Left ventricle myocardium inferior (tissue), 1 donor: ENCODE measurements around the gene ETS2. TPM values are rescaled to one million over a fixed set of nuclear protein-coding genes. Genes with fewer than 3 reads are reported as not detected.

ENCODE experiments used
- DNase-seq: peaks from one replicate; pipeline ENCODE4 v3.0.0-alpha.2; 2020
- H3K27ac ChIP-seq: fragments of 200-600 bp; replicated peaks from 2 replicates; pipeline ENCODE4 v1.8.0; 2021
- H3K27me3 ChIP-seq: fragments of 200-600 bp; 2 replicates; pipeline ENCODE4 v1.8.0; 2021; ENCODE audit warnings: low read depth
- H3K36me3 ChIP-seq: fragments of 200-600 bp; 2 replicates; pipeline ENCODE4 v1.8.0; 2021
- H3K4me1 ChIP-seq: fragments of 200-600 bp; 2 replicates; pipeline ENCODE4 v1.8.0; 2021
- H3K4me3 ChIP-seq: fragments of 200-600 bp; 2 replicates; pipeline ENCODE4 v1.8.0; 2021; ENCODE audit warnings: mild to moderate bottlenecking, moderate library complexity
- H3K9me3 ChIP-seq: fragments of 200-600 bp; replicated peaks from 2 replicates; pipeline ENCODE4 v1.8.0; 2021
- CTCF ChIP-seq: fragments of 200-600 bp; IDR thresholded peaks from 2 replicates; pipeline ENCODE4 v1.8.0; 2021; ENCODE audit warnings: antibody characterized with exemption, mild to moderate bottlenecking, borderline replicate concordance
- intact Hi-C: fragments of 100-400 bp; cut with micrococcal nuclease; formaldehyde crosslinking; loops from one replicate; pipeline ENCODE4 v1.11.0; 2022
- total RNA-seq: library from RNA; stranded (reverse); fragmentation: NEBNext Ultra II Directional; extraction: Animal tissue kit (Norgen Biotek cat#: 25700); gene quantifications from one replicate; pipeline ENCODE4 v1.2.1, GENCODE V29; 2021
- donor health status: DM: no; HTN: yes; CAD: no; lungs with severe emphysema.

Gene ETS2
- total RNA-seq, 1 donor from 2014 or later: 40.9 TPM

DNA sequence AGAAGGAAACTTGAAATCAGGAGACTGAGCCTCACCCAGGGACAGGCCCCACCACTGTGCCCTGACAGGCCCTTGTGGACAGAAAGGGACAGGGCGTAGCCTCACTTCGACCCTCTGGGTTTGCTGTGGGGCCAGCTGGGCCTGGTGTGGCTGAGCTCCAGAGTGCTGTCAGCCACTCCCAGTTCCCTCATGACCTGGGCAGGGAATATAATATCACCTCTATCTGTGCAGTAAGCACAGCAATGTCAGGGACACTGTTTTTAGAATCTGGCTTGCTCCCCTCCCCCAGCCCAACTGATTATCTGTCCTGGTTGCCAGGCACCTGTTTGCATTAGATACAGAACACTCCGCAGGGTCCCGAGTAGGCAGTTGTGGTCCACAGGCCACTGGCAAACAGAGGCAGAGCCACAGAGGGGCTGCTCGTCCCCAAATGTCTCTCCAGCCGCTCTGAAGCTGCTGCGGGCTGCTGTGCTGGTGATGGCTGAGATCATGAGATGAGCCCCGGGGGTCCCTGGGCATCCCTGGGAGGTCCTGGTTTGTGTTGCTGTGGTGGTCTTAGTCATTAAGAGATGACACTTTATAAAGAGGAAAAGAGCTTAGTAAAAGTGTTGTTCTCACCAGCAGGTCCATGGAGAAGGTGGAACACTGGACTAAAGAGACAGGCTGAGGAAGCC, 51.6 kb downstream of the ETS2 start:
- DNase-seq: peak; percentile 22
- H3K9me3 ChIP-seq: no peaks in the 10 kb centered on the region
- H3K27ac ChIP-seq: peak overlapping the region; percentile 36
- no peaks in the 10 kb centered on the region for H3K36me3 ChIP-seq
- no peak overlapping the region for H3K4me3 ChIP-seq
- TF ChIP-seq CTCF: peak; percentile 15
- H3K4me1 ChIP-seq: peaks cover 29% of the 10 kb centered on the region
- H3K27me3 ChIP-seq: no peaks in the 10 kb centered on the region
- intact Hi-C loops: no loop called here

- no peak for TF ChIP-seq CTCF
- no peaks in the 10 kb centered on the region for H3K27me3 ChIP-seq
- no peaks in the 10 kb centered on the region for H3K9me3 ChIP-seq
- intact Hi-C loops: no loop called here
- H3K4me3 ChIP-seq: no peak overlapping the region
- H3K4me1 ChIP-seq: peaks cover 29% of the 10 kb centered on the region
- H3K36me3 ChIP-seq: no peaks in the 10 kb centered on the region
- DNase-seq: no peak
- no peak overlapping the region for H3K27ac ChIP-seq
Observed at GRCh38 chr21:38858026-38858811, 52.5 kb downstream of the ETS2 start.

DNA sequence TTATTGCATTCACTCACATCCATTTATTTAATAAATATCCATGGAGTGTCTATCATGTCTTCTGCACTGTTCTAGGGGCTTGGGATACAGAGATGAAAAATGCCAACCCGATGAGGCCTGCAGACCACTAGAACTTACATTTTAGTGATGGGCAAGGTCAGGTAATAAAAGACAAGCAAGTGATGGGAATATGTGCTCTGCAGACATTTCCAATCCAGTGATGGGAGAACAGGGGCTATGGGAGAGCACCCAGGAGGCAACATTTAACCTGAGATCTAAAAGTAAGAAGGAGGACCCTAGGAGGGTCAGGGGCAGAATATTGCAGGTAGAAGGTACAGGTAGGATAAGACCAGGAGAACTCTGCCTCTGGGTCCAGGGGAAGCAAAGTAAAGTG, 53.1 kb downstream of the ETS2 start:
- H3K4me3 ChIP-seq: no peak overlapping the region
- no peaks in the 10 kb centered on the region for H3K27me3 ChIP-seq
- no peak for TF ChIP-seq CTCF
- H3K9me3 ChIP-seq: no peaks in the 10 kb centered on the region
- H3K36me3 ChIP-seq: no peaks in the 10 kb centered on the region
- H3K27ac ChIP-seq: no peak overlapping the region
- intact Hi-C loops: no loop called here
- DNase-seq: no peak
- H3K4me1 ChIP-seq: peaks cover 29% of the 10 kb centered on the region

DNA sequence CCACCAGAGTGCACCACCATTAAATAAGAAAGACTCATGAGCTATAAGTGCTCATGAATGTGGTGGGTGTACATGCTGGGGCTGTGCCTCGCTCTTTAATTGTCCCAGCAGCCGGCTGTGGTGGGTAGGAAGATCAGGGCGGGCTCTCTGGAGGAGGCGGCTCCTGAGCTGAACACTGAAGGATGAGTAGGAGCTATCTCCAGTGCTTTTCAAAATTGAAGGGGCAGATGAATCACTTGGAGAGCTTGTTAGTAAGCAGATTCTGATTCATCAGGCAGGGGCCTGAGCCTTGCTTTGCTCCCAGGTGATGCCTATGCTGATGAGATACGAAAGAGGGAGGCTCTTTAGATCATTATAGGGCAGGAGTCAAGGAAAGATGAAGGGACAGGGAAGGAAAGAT, 54.1 kb downstream of the ETS2 start:
- H3K4me3 ChIP-seq: no peak overlapping the region
- H3K27ac ChIP-seq: no peak overlapping the region
- no peaks in the 10 kb centered on the region for H3K27me3 ChIP-seq
- TF ChIP-seq CTCF: no peak
- H3K36me3 ChIP-seq: no peaks in the 10 kb centered on the region
- peaks cover 29% of the 10 kb centered on the region for H3K4me1 ChIP-seq
- intact Hi-C loops: no loop called here
- no peaks in the 10 kb centered on the region for H3K9me3 ChIP-seq
- no peak for DNase-seq

DNA sequence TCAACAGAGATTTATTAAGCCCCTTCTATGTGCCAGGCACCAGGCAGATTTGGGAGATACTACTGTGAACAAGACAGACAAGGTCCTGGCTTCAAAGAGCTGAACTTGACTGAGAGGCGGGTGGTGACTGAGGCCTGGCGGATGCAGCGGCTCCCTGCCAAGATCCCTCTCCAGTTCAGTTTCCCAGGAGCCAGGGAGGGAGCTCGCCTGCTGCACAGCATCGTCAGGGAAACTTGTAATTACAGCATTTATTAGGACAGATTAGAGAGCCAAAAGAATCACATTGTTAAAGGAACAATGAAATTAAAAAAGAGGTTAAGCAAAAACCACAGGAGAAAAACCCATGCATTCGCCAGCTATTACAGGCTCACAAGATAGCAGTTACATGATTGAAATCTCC, 55.3 kb downstream of the ETS2 start:
- DNase-seq: peak; percentile 73
- Histone ChIP-seq H3K4me3 (no peak overlapping the region), H3K27ac (no peak overlapping the region), H3K4me1 (peaks cover 29% of the 10 kb centered on the region), H3K36me3 (no peaks in the 10 kb centered on the region), H3K9me3 (no peaks in the 10 kb centered on the region), H3K27me3 (no peaks in the 10 kb centered on the region)
- intact Hi-C loops: no loop called here
- no peak for TF ChIP-seq CTCF
